ENCODE measurements around the gene SLC18A3. TPM values are rescaled to one million over a fixed set of nuclear protein-coding genes. Genes with fewer than 3 reads are reported as not detected.
A peak's percentile ranks its signal among the peaks of the same experiment; 100 is the strongest.

Gene SLC18A3
- not detected for total RNA-seq
- long read RNA-seq, result 0 reads

- no peak for ATAC-seq
- no peak for DNase-seq (ENCODE audit: missing footprints)
- intact Hi-C loops (cut with DNase I), result no loop called here
These were observed at the start of gene SLC18A3 for GRCh38 chr10:49610114-49610457. Gene SLC18A3, plus strand, starts transcription at chr10:49610310. Its CDS starts 431 bp downstream, at chr10:49610741.

GRCh38 chr10:49560526-49560925, 49.6 kb upstream of the SLC18A3 start:
- DNase-seq (ENCODE audit: missing footprints) (no peak), ATAC-seq (no peak)
- intact Hi-C loops (cut with DNase I), result no loop called here

- intact Hi-C loops (cut with DNase I), result no loop called here
- ATAC-seq (no peak), DNase-seq (ENCODE audit: missing footprints) (no peak)
These were observed 47.2 kb upstream of the SLC18A3 start for GRCh38 chr10:49562893-49563292.

DNA sequence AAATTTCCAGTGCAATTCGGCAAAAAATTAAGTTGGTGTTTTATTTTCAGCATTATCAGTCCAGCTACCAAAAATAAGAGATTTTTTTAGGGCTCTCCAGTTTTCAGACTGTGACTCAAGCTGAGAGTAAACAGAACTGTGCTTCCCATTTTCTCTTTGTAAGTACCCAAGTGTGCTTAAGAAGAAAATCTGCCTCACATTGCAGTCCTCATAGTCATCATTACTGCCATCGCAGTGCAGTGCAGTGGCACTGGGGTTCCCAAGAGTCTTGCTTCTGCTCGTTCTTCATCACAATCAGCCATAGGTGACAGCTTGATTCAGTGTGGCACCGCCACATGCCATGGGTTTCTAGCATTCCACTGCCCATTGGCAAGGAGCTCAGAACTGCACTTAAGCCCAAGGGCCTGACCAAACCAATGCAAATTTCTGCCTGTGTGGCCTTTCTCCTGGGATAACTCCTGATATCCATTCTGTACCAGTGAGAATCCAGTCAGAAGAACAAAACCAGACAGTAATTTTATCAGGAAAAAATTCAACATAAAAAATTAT, 45.6 kb upstream of the SLC18A3 start:
- ATAC-seq (peak; percentile 69), DNase-seq (ENCODE audit: missing footprints) (no peak)
- intact Hi-C loops (cut with DNase I), result no loop called here

- no peak for DNase-seq (ENCODE audit: missing footprints)
- intact Hi-C loops (cut with DNase I), result no loop called here
- ATAC-seq, result no peak
These were observed 42.3 kb upstream of the SLC18A3 start for GRCh38 chr10:49567810-49568209.

DNA sequence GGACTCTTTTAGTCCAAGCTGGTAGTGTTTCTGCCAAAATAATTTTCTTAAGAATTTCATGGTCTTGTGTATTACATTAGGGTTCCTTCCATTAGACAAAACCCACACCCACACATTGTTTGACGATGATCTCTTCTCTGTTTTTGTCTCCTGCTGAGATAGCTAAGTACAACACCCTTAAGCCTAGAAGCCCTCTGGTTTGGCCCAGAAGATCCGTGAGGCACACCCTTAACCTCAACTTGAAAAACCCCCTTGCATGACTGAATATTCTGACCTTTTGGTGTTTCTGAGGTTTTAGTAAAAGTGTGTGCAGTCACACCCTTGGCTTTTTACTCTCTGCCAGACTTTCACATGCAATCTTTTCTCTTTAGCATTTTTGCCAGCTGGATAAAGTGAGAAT, 41.9 kb upstream of the SLC18A3 start:
- intact Hi-C loops (cut with DNase I), result no loop called here
- ATAC-seq (no peak), DNase-seq (ENCODE audit: missing footprints) (no peak)

GRCh38 chr10:49569031-49569631, 41.0 kb upstream of the SLC18A3 start:
- DNase-seq (ENCODE audit: missing footprints), result no peak
- ATAC-seq, result no peak
- intact Hi-C loops (cut with DNase I), result no loop called here

DNA sequence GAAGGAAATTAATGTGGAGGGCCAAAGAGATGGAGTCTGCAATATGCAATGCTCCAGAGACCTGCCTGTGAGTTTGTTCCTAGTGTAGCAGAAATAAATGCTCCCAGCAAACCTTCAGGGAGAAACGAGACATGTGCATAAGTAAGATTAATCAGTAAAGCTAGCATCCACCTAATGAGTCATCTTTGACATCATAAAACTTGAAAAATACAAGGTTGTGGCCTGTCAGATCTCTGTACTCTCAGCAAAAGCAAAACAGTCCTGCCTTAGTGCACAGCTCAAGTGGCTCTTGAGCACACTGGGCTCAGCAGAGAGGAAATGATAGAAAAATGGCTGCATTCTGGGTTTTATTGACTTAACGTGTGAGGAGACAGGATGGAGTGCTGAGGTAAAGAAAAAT, 38.7 kb upstream of the SLC18A3 start:
- ATAC-seq (no peak), DNase-seq (ENCODE audit: missing footprints) (no peak)
- intact Hi-C loops (cut with DNase I), result no loop called here

DNA sequence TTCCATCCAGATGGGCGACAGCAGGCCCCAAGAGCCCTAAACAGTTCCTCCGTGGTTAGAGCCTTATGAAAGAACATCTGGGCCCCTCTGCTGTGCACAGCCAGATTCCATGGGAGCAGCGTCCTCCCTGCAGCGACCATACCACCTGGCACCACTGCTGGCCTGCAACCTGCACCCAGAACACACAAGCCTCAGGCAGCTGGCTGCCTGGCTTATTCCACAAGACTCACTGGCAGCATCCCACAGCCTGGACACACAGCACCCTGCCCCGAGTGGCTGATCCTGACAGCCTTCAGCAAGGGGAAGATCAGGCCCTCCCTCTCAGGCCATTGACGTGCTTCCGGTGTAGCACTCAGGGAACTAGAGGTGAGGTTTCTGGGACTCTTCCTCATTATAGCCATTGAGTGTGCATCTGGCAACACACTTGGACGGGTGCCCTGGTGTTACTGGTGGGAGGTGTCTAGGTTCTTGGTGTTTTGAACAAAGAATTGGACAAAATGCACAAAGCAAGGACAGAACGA, 37.5 kb upstream of the SLC18A3 start:
- DNase-seq (ENCODE audit: missing footprints), result no peak
- ATAC-seq, result no peak
- intact Hi-C loops (cut with DNase I), result no loop called here

- ATAC-seq, result no peak
- no peak for DNase-seq (ENCODE audit: missing footprints)
- intact Hi-C loops (cut with DNase I), result no loop called here
These were observed 34.5 kb upstream of the SLC18A3 start for GRCh38 chr10:49575489-49576072.

GRCh38 chr10:49577182-49577925, 32.8 kb upstream of the SLC18A3 start:
- intact Hi-C loops (cut with DNase I), result no loop called here
- ATAC-seq, result no peak
- DNase-seq (ENCODE audit: missing footprints), result no peak

GRCh38 chr10:49578392-49578791, 31.7 kb upstream of the SLC18A3 start:
- DNase-seq (ENCODE audit: missing footprints) (no peak), ATAC-seq (no peak)
- intact Hi-C loops (cut with DNase I), result no loop called here

DNA sequence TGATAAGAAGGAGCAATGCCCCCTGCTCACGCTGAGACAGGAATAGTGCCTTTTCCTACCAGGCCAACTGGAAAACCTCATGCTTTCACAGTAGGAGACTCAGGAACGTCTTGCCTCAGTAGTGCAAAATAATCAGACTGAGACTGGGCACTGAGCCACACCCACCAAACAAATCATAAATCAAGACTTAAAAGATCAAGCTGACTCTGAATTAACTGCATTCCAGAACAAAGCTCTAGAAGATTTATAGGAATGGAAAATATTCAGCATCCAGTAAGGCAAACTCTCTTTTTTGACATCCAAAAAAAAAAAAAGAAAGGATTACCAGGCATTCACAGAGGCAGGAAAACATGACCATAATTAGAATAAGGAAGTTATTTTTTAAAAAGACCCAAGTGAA, 30.5 kb upstream of the SLC18A3 start:
- no peak for DNase-seq (ENCODE audit: missing footprints)
- intact Hi-C loops (cut with DNase I), result no loop called here
- no peak for ATAC-seq

DNA sequence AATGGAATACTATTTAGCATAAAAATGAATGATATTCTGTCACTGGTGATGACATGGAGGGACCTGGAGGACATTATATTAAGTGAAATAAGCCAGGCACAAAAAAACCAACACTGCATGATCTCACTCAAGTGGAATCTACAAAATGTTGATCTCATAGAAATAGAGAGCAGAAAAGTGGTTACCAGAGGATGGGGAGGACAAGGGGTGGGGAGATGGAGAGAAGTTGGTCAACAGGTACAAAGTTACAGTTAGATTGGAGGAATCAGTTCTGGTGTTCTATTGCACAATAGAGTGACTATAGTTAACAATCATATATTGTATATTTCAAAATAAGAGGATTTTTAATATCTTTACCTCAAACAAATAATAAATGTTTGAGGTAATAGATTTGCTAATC, 24.7 kb upstream of the SLC18A3 start:
- intact Hi-C loops (cut with DNase I), result no loop called here
- no peak for ATAC-seq
- no peak for DNase-seq (ENCODE audit: missing footprints)

GRCh38 chr10:49587981-49588380, 22.1 kb upstream of the SLC18A3 start:
- intact Hi-C loops (cut with DNase I), result no loop called here
- no peak for ATAC-seq
- DNase-seq (ENCODE audit: missing footprints), result no peak

GRCh38 chr10:49592726-49593563, 17.2 kb upstream of the SLC18A3 start:
- intact Hi-C loops (cut with DNase I), result no loop called here

DNA sequence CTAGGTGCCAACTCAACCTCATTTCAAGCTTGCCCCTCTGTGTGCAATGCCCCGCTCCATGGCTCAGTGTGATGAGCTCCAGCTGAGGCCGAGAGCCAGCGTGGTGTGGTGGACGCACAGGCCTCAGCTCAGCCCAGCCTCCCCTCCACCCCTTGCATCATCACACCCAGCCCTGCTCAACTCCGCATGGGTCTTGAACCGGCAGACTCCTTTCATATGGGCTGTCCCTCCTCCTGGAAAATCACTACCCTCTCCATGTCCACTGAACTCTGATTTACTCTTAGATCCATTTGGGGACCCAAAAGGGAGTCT, 16.6 kb upstream of the SLC18A3 start:
- intact Hi-C loops (cut with DNase I), result no loop called here
- no peak for DNase-seq (ENCODE audit: missing footprints)
- ATAC-seq, result peak; percentile 18

More at GRCh38 chr10:49592726-49593563, 17.2 kb upstream of the SLC18A3 start:
- DNase-seq (ENCODE audit: missing footprints), result no peak
- ATAC-seq, result peak; percentile 75

DNA sequence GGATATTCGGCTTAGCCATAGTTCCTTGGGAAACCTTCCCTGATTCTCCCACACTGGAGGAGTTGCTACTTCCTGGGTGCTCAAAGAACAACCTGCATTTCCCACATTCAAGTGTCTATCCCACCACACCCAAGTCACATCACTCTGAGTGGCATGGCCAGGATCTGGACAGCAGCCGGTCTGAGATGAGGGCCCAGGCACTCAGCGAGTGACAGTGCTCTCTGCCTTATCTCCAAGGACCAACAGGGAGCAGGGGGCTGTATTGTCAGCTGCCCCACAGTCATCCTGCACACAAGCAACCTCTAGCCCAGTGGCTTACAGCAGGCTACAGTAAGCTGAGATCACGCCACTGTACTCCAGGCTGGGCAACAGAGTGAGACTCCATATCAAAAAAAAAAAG, 16.1 kb upstream of the SLC18A3 start:
- ATAC-seq (no peak), DNase-seq (ENCODE audit: missing footprints) (no peak)
- intact Hi-C loops (cut with DNase I), result no loop called here

GRCh38 chr10:49594594-49594993, 15.5 kb upstream of the SLC18A3 start:
- intact Hi-C loops (cut with DNase I), result no loop called here
- DNase-seq (ENCODE audit: missing footprints), result no peak
- no peak for ATAC-seq

Data from Right ventricle myocardium inferior (tissue), 1 donor.